GM23338 (cell line): ENCODE measurements around the gene EZH1.

Experiments used
- CTCF ChIP-seq, 2 experiments: fragments of 200-600 bp in 1 of 2; sonication (generic) in 1 of 2; conservative IDR thresholded peaks; 2 replicates each; pipeline versions ENCODE4 v1.5.1 to v1.6.1; 2016 to 2017; ENCODE audit warnings: antibody characterized with exemption in 2 of 2, low read depth in 2 of 2, mild to moderate bottlenecking in 2 of 2, moderate library complexity in 1 of 2
- EZH2 ChIP-seq: fragments of 200-600 bp; sonication (generic); IDR thresholded peaks from one replicate; pipeline ENCODE4 v1.8.0; 2017; ENCODE audit warnings: antibody characterized with exemption, mild to moderate bottlenecking, low read depth; ENCODE audit not compliant: unreplicated experiment
- EZH2phosphoT487 ChIP-seq: fragments of 200-600 bp; sonication (generic); IDR thresholded peaks from one replicate; pipeline ENCODE4 v1.8.1; 2018; ENCODE audit warnings: antibody characterized with exemption; ENCODE audit not compliant: unreplicated experiment
- POLR2AphosphoS5 ChIP-seq: IDR thresholded peaks from 2 replicates; pipeline ENCODE4 v1.6.1; 2016; ENCODE audit warnings: antibody characterized with exemption, low read depth
- ZNF114 ChIP-seq: fragments of 250-450 bp; sonication (Bioruptor Pico); IDR thresholded peaks from 2 replicates; pipeline ENCODE4 v1.5.0; 2020; ENCODE audit warnings: mild to moderate bottlenecking, moderate library complexity
- TF ChIP-seq, protein P1 (sequence below): IDR thresholded peaks from one replicate; pipeline ENCODE4 v1.6.1; 2018; ENCODE audit warnings: antibody characterized with exemption; ENCODE audit not compliant: unreplicated experiment

DNA sequence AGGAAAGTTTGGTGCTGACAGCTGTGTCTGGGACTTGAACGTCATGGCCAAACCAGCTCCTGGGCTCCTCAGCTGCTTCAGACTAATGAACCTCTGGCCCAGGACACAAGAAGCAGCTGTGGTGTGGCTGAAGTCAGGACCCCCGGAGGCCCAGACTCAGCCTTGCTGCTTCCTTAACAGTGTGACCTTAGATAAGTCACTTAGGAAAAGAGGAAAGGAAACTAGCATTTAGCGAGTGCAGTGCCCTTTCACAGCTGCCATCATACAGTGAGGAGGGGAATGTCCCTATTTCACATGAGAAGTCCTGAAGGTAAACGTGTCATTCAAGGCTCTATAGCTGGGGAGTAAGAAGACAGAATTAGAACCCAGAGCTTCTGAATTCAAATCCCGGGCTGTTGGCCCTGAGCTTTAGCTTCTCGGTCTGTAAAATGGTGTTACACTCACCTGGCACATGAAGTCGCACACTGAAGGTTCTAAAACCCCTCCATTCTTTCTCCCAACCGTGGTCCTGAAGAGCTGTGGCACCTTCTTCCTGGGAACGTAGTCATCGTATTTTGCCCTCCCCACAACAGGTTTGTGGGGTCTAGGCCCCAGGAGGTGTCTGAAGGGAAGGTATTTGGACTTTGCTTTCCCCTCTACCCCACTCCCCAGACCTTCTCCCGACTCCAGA, 15.3 kb upstream of the EZH1 start:
- TF ChIP-seq POLR2AphosphoS5 = no peak
- TF ChIP-seq CTCF (conservative IDR thresholded peaks at IDR 0.05; ENCODE audit: low read depth in 2 of 2) = no peak
- TF ChIP-seq, protein P1, sequence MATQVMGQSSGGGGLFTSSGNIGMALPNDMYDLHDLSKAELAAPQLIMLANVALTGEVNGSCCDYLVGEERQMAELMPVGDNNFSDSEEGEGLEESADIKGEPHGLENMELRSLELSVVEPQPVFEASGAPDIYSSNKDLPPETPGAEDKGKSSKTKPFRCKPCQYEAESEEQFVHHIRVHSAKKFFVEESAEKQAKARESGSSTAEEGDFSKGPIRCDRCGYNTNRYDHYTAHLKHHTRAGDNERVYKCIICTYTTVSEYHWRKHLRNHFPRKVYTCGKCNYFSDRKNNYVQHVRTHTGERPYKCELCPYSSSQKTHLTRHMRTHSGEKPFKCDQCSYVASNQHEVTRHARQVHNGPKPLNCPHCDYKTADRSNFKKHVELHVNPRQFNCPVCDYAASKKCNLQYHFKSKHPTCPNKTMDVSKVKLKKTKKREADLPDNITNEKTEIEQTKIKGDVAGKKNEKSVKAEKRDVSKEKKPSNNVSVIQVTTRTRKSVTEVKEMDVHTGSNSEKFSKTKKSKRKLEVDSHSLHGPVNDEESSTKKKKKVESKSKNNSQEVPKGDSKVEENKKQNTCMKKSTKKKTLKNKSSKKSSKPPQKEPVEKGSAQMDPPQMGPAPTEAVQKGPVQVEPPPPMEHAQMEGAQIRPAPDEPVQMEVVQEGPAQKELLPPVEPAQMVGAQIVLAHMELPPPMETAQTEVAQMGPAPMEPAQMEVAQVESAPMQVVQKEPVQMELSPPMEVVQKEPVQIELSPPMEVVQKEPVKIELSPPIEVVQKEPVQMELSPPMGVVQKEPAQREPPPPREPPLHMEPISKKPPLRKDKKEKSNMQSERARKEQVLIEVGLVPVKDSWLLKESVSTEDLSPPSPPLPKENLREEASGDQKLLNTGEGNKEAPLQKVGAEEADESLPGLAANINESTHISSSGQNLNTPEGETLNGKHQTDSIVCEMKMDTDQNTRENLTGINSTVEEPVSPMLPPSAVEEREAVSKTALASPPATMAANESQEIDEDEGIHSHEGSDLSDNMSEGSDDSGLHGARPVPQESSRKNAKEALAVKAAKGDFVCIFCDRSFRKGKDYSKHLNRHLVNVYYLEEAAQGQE = no peak
- TF ChIP-seq EZH2 = no peak
- no peak for TF ChIP-seq ZNF114
- TF ChIP-seq EZH2phosphoT487 = no peak
